Measurements from ENCODE around the gene ASB8.

- TF ChIP-seq POLR2A (IDR thresholded peaks at IDR 0.05; ENCODE audit: low read depth) (no peak), POLR2AphosphoS5 (IDR thresholded peaks at IDR 0.05) (no peak)
- TF ChIP-seq, protein P1, sequence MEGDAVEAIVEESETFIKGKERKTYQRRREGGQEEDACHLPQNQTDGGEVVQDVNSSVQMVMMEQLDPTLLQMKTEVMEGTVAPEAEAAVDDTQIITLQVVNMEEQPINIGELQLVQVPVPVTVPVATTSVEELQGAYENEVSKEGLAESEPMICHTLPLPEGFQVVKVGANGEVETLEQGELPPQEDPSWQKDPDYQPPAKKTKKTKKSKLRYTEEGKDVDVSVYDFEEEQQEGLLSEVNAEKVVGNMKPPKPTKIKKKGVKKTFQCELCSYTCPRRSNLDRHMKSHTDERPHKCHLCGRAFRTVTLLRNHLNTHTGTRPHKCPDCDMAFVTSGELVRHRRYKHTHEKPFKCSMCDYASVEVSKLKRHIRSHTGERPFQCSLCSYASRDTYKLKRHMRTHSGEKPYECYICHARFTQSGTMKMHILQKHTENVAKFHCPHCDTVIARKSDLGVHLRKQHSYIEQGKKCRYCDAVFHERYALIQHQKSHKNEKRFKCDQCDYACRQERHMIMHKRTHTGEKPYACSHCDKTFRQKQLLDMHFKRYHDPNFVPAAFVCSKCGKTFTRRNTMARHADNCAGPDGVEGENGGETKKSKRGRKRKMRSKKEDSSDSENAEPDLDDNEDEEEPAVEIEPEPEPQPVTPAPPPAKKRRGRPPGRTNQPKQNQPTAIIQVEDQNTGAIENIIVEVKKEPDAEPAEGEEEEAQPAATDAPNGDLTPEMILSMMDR (IDR thresholded peaks at IDR 0.05) = no peak
Measured at GRCh38 chr12:48132826-48133225, 24.5 kb downstream of the ASB8 start.

Data from esophagus muscularis mucosa (tissue), 3 donors.